GM19438 (cell line): ENCODE results near the gene BZW2.

ENCODE experiments used
- ATAC-seq: cut with Tn5 transposase; IDR thresholded peaks from one replicate; pipeline ENCODE4 v1.9.1; 2021; ENCODE audit warnings: low read depth; ENCODE audit not compliant: unreplicated experiment

Gene BZW2

GRCh38 chr7:16645593-16646471 is at the start of gene BZW2, which contains the start of gene ANKMY2:
TSS of gene BZW2 (plus strand) at chr7:16646181. CDS start at chr7:16665444, 19,263 bp downstream.
TSS of gene ANKMY2 (minus strand) at chr7:16645754. CDS start at chr7:16645573, 181 bp downstream.
- ATAC-seq, result peak; percentile 96

- ATAC-seq, result no peak
Measured at GRCh38 chr7:16598015-16598414, 48.0 kb upstream of the BZW2 start.

- no peak for ATAC-seq
Measured at GRCh38 chr7:16599860-16600259, 46.1 kb upstream of the BZW2 start.

GRCh38 chr7:16603633-16604032 is 42.3 kb upstream of the BZW2 start:
- ATAC-seq, result no peak

GRCh38 chr7:16604054-16604453 is 41.9 kb upstream of the BZW2 start:
- no peak for ATAC-seq

- no peak for ATAC-seq
Measured at GRCh38 chr7:16606704-16607103, 39.3 kb upstream of the BZW2 start.

GRCh38 chr7:16609842-16610450 is 36.0 kb upstream of the BZW2 start:
- ATAC-seq, result peak; percentile 89

- no peak for ATAC-seq
Measured at GRCh38 chr7:16611711-16612110, 34.3 kb upstream of the BZW2 start.

GRCh38 chr7:16615228-16615627 is 30.8 kb upstream of the BZW2 start:
- no peak for ATAC-seq

GRCh38 chr7:16616122-16616521 is 29.9 kb upstream of the BZW2 start:
- ATAC-seq, result no peak

- no peak for ATAC-seq
Measured at GRCh38 chr7:16616542-16616941, 29.4 kb upstream of the BZW2 start.

GRCh38 chr7:16619979-16620408 is 26.0 kb upstream of the BZW2 start:
- no peak for ATAC-seq

- no peak for ATAC-seq
Measured at GRCh38 chr7:16626388-16626787, 19.6 kb upstream of the BZW2 start.

- no peak for ATAC-seq
Measured at GRCh38 chr7:16627236-16627635, 18.7 kb upstream of the BZW2 start.

- no peak for ATAC-seq
Measured at GRCh38 chr7:16630654-16631053, 15.3 kb upstream of the BZW2 start.

- ATAC-seq, result no peak
Measured at GRCh38 chr7:16634271-16634738, 11.7 kb upstream of the BZW2 start.

GRCh38 chr7:16636555-16637101 is 9.4 kb upstream of the BZW2 start:
- ATAC-seq, result no peak

GRCh38 chr7:16637379-16637778 is 8.6 kb upstream of the BZW2 start:
- no peak for ATAC-seq

GRCh38 chr7:16638282-16639280 is 7.4 kb upstream of the BZW2 start:
- ATAC-seq, result no peak

- ATAC-seq, result no peak
Measured at GRCh38 chr7:16644157-16644556, 1.8 kb upstream of the BZW2 start.
